ENCODE measurements around the gene CCT6B.

DNA sequence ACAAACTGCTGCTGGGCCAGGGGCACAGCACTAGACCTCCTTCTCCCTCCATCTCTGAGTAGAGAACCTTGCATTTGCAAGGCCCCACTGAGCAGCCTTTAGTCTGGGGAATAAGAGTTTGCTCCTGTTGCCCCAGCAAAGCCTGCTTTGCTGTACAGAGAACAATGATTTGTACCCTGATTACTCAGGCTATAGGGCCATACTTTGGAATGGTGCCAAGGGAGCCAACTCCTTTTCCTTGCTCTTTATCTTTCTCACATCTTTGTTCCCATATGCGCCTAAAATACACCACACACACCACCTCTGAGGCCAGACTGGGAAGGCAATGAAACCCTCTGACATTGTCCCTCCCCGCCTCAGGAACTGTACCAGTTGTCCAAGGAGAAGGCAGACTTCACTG lies 40.3 kb upstream of the CCT6B start:
- TF ChIP-seq, protein P1, sequence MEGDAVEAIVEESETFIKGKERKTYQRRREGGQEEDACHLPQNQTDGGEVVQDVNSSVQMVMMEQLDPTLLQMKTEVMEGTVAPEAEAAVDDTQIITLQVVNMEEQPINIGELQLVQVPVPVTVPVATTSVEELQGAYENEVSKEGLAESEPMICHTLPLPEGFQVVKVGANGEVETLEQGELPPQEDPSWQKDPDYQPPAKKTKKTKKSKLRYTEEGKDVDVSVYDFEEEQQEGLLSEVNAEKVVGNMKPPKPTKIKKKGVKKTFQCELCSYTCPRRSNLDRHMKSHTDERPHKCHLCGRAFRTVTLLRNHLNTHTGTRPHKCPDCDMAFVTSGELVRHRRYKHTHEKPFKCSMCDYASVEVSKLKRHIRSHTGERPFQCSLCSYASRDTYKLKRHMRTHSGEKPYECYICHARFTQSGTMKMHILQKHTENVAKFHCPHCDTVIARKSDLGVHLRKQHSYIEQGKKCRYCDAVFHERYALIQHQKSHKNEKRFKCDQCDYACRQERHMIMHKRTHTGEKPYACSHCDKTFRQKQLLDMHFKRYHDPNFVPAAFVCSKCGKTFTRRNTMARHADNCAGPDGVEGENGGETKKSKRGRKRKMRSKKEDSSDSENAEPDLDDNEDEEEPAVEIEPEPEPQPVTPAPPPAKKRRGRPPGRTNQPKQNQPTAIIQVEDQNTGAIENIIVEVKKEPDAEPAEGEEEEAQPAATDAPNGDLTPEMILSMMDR (IDR thresholded peaks at IDR 0.05): no peak
- TF ChIP-seq POLR2A (IDR thresholded peaks at IDR 0.05): no peak

All from adrenal gland (tissue), 5 donors.